Inflammatory macrophage (primary cell): ENCODE measurements around the gene AURKAIP1.
A peak's percentile ranks its signal among the peaks of the same experiment; 100 is the strongest.

Source experiments
- DNase-seq, 2 donors: peaks; one replicate each; pipeline ENCODE4 v3.0.0-alpha.2; 2020 to 2022

AURKAIP1 gene

GRCh38 chr1:1345860-1346500 is 29.0 kb downstream of the AURKAIP1 start:
- no peak for DNase-seq

GRCh38 chr1:1345384-1345783 is 29.6 kb downstream of the AURKAIP1 start:
- no peak for DNase-seq

GRCh38 chr1:1344655-1345361 is 30.2 kb downstream of the AURKAIP1 start:
- peak in 1 of 2 donors; percentile 13 for DNase-seq

GRCh38 chr1:1343811-1344421 is 31.1 kb downstream of the AURKAIP1 start:
- DNase-seq = no peak

- DNase-seq = no peak
Measured at GRCh38 chr1:1342584-1343115, 32.4 kb downstream of the AURKAIP1 start.

GRCh38 chr1:1342061-1342562 is 32.9 kb downstream of the AURKAIP1 start:
- no peak for DNase-seq

GRCh38 chr1:1341549-1342021 is 33.4 kb downstream of the AURKAIP1 start:
- DNase-seq = no peak

- no peak for DNase-seq
Measured at GRCh38 chr1:1340791-1341548, 34.0 kb downstream of the AURKAIP1 start.

- DNase-seq = no peak
Measured at GRCh38 chr1:1340185-1340584, 34.8 kb downstream of the AURKAIP1 start.

- no peak for DNase-seq
Measured at GRCh38 chr1:1338278-1338677, 36.7 kb downstream of the AURKAIP1 start.

GRCh38 chr1:1337793-1338147 is 37.2 kb downstream of the AURKAIP1 start:
- no peak for DNase-seq

- DNase-seq = no peak
Measured at GRCh38 chr1:1336931-1337792, 37.8 kb downstream of the AURKAIP1 start.

- DNase-seq = no peak
Measured at GRCh38 chr1:1336446-1336845, 38.6 kb downstream of the AURKAIP1 start.

GRCh38 chr1:1335792-1336248 is 39.2 kb downstream of the AURKAIP1 start:
- DNase-seq = no peak

GRCh38 chr1:1335283-1335682 is 39.7 kb downstream of the AURKAIP1 start:
- DNase-seq = no peak

GRCh38 chr1:1334835-1335234 is 40.2 kb downstream of the AURKAIP1 start:
- DNase-seq = no peak

- no peak for DNase-seq
Measured at GRCh38 chr1:1333551-1334241, 41.3 kb downstream of the AURKAIP1 start.

- DNase-seq = no peak
Measured at GRCh38 chr1:1332774-1333480, 42.1 kb downstream of the AURKAIP1 start.

GRCh38 chr1:1332031-1332755 is 42.8 kb downstream of the AURKAIP1 start:
- DNase-seq = no peak
